K562 (cell line): ENCODE data around the gene ZNF680.

ENCODE experiments used
- CSDE1 ChIP-seq, 2 experiments: fragments of 450-650 bp; IDR thresholded peaks; 2 replicates each; pipeline ENCODE4 v1.6.1; 2016; ENCODE audit warnings: mild to moderate bottlenecking in 1 of 2
- E2F5 ChIP-seq: sonication (generic); formaldehyde crosslinking; IDR thresholded peaks from 2 replicates; pipeline ENCODE4 v1.8.0; 2022; ENCODE audit warnings: mild to moderate bottlenecking, missing genetic modification reagents
- EHMT2 ChIP-seq: fragments of 450-650 bp; IDR thresholded peaks from 2 replicates; pipeline ENCODE4 v1.6.1; 2018; ENCODE audit warnings: antibody characterized with exemption
- FOXP4 ChIP-seq: sonication (generic); formaldehyde crosslinking; IDR thresholded peaks from 2 replicates; pipeline ENCODE4 v1.8.0; 2022; ENCODE audit warnings: mild to moderate bottlenecking, missing genetic modification reagents, borderline replicate concordance
- NFYB ChIP-seq: IDR thresholded peaks from 2 replicates; pipeline ENCODE4 v1.6.1; 2011; ENCODE audit warnings: mild to moderate bottlenecking, moderate library complexity; ENCODE audit not compliant: insufficient read length; ENCODE audit errors: extremely low read depth
- POLR2G ChIP-seq: fragments of 200-400 bp; formaldehyde crosslinking; IDR thresholded peaks from 2 replicates; pipeline ENCODE4 v1.6.1; 2017; ENCODE audit warnings: low read depth, mild to moderate bottlenecking, antibody characterized with exemption, low read length, moderate library complexity
- SMC3 ChIP-seq: conservative IDR thresholded peaks from 2 replicates; pipeline ENCODE4 v1.6.1; 2011; ENCODE audit warnings: low read depth, low read length, improper control_type of control experiment; ENCODE audit not compliant: insufficient read depth
- TEAD1 ChIP-seq, 2 experiments: fragments of 450-650 bp in 1 of 2; sonication (generic) in 1 of 2; formaldehyde crosslinking; IDR thresholded peaks; 2 replicates each; pipeline versions ENCODE4 v1.4.0 to v1.8.0; 2020 to 2022; ENCODE audit warnings: mild to moderate bottlenecking in 2 of 2, missing genetic modification reagents in 1 of 2
- XRCC4 ChIP-seq: IDR thresholded peaks from one replicate; pipeline ENCODE4 v1.6.1; 2011; ENCODE audit not compliant: insufficient read depth, insufficient read length; ENCODE audit errors: extremely low read depth
- ZBED1 ChIP-seq: IDR thresholded peaks from 2 replicates; pipeline ENCODE4 v1.6.1; 2014
- ZFP30 ChIP-seq: fragments of 250-450 bp; sonication (Bioruptor Pico); IDR thresholded peaks from 2 replicates; pipeline ENCODE4 v1.8.0; 2022; ENCODE audit warnings: moderate library complexity, mild to moderate bottlenecking, inconsistent platforms, borderline replicate concordance
- ZNF76 ChIP-seq: fragments of 250-450 bp; sonication (Bioruptor Pico); IDR thresholded peaks from 2 replicates; pipeline ENCODE4 v1.4.0; 2020; ENCODE audit warnings: mild to moderate bottlenecking, moderate library complexity, borderline replicate concordance
- TF ChIP-seq, protein P1 (sequence below), 3 experiments: fragments of 200-800 bp in 1 of 3; fragments of 250-450 bp in 1 of 3; fragments of 450-650 bp in 1 of 3; sonication (Bioruptor Pico) in 1 of 3; sonication (Bioruptor generic) in 1 of 3; formaldehyde crosslinking in 1 of 3; IDR thresholded peaks; 2 replicates each; pipeline versions ENCODE4 v1.6.1 to v1.8.0; 2016 to 2022; ENCODE audit warnings: mild to moderate bottlenecking in 2 of 3, missing genetic modification characterization in 2 of 3, missing compliant biosample characterization in 1 of 3, moderate library complexity in 1 of 3

- TF ChIP-seq FOXP4 (CRISPR knock-in tag) (no peak), E2F5 (CRISPR knock-in tag) (no peak), POLR2G (no peak), XRCC4 (no peak), EHMT2 (no peak), ZFP30 (no peak), ZNF76 (no peak), SMC3 (no peak), ZBED1 (no peak), NFYB (no peak), TEAD1 (CRISPR knock-in tag; IDR thresholded peaks at IDR 0.05) (no peak), CSDE1 (IDR thresholded peaks at IDR 0.05) (no peak)
- TF ChIP-seq, protein P1, sequence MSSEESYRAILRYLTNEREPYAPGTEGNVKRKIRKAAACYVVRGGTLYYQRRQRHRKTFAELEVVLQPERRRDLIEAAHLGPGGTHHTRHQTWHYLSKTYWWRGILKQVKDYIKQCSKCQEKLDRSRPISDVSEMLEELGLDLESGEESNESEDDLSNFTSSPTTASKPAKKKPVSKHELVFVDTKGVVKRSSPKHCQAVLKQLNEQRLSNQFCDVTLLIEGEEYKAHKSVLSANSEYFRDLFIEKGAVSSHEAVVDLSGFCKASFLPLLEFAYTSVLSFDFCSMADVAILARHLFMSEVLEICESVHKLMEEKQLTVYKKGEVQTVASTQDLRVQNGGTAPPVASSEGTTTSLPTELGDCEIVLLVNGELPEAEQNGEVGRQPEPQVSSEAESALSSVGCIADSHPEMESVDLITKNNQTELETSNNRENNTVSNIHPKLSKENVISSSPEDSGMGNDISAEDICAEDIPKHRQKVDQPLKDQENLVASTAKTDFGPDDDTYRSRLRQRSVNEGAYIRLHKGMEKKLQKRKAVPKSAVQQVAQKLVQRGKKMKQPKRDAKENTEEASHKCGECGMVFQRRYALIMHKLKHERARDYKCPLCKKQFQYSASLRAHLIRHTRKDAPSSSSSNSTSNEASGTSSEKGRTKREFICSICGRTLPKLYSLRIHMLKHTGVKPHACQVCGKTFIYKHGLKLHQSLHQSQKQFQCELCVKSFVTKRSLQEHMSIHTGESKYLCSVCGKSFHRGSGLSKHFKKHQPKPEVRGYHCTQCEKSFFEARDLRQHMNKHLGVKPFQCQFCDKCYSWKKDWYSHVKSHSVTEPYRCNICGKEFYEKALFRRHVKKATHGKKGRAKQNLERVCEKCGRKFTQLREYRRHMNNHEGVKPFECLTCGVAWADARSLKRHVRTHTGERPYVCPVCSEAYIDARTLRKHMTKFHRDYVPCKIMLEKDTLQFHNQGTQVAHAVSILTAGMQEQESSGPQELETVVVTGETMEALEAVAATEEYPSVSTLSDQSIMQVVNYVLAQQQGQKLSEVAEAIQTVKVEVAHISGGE (CRISPR knock-in tag; IDR thresholded peaks at IDR 0.05) = no peak
Observed at GRCh38 chr7:64504581-64505120, 58.2 kb downstream of the ZNF680 start.
